DMS114 treated with DMSO at 0.1 percent for 48 hours (cell line): Measurements from ENCODE around the gene RASSF1.
"Not testable (repeated sequence)": the region's sequence is repeated elsewhere in the genome, so short reads cannot be mapped to it uniquely, and the experiment has no call there.

Experiments
- DNase-seq: peaks from one replicate; lab custom pipeline; 2025; ENCODE audit not compliant: unreplicated experiment; lab: John Stamatoyannopoulos, UW

The RASSF1 gene

DNA sequence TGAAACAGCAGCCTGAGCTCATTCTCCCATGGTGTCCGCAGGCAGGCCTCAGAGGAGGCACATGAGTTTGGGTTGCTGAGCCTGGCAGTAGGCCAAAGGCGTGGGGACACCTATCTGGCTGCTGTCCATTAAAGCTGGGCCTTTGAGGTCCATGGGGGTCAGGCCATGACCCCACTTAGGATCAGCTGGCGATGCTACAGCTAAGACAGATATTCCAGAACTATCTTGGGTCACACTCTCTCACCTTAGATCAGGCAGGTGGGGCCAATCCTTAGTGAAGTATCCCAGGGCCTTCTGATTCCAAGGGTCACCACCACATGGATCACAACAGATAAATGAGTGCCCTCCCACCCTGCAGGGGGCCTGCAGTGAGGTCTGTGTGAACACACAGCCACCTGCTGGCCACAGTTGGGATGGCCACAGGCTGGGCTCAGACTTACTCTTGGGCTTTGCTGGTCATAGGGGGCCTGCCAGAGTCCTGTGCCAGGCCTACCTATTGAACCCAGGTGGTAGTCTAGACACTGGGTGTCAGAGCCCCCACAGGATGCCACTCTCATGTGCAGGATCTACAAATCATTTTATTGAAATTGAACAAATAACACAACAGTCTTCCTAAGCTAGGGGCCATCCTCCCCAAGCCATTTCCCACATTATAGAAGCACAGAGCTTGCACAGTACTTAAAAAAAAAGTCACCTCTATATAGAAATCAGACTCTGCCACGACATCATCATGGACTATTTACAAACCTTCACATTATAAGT, 16.1 kb downstream of the RASSF1 start:
- DNase-seq: peak; percentile 30

DNA sequence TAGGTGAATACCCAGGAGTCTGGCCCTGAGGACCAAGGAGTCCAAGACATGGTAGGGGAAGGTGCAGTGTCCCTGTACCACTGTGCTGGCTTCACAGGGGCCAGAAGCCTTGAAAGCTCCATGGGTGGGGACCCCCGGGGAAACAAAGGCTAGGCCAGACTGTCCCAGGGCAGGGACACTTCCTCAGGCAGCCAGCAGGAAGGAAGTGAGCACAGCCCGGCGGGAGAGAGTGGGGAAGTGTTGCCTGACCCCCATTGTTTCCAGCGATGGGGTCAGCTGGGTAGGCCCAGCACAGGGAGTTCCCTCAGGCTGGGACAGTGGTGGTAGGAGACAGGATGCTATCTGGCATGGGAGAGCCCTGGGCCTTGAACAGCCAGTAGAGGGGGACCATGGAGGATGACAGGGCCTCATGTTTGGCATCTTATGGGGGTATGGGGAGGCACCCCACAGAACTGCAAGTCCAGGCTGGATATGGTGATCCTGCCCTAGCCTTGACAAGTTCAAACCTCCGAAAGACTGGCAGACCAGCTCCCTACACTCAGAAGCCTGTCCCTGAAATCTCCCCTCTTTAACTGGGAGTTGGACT, 16.9 kb downstream of the RASSF1 start:
- DNase-seq: no peak

DNA sequence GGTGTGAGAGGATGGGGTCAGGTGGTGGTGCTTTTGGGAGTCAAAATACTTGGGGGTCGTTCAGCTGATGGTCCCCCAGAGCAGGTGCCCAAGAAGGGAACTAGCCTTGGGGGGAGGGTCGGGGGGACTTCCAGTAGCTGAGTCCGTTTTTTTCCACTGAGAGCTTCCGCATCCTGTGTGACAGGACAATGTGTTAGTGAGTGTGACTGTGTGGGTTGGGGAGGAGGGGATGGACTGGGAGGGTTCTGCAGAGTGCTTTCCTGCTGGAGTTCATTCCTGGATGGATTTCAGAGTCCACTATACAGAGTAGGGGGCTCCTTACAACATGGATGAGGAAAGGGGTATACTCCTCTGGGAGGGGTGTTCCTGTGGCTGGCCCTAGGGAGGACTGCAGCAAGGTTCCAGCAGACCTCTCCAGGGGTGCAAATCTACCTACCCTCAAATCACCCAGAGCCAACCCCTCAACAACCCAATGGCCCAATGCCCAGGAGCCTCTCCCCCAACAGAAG, 17.5 kb downstream of the RASSF1 start:
- DNase-seq: no peak

DNA sequence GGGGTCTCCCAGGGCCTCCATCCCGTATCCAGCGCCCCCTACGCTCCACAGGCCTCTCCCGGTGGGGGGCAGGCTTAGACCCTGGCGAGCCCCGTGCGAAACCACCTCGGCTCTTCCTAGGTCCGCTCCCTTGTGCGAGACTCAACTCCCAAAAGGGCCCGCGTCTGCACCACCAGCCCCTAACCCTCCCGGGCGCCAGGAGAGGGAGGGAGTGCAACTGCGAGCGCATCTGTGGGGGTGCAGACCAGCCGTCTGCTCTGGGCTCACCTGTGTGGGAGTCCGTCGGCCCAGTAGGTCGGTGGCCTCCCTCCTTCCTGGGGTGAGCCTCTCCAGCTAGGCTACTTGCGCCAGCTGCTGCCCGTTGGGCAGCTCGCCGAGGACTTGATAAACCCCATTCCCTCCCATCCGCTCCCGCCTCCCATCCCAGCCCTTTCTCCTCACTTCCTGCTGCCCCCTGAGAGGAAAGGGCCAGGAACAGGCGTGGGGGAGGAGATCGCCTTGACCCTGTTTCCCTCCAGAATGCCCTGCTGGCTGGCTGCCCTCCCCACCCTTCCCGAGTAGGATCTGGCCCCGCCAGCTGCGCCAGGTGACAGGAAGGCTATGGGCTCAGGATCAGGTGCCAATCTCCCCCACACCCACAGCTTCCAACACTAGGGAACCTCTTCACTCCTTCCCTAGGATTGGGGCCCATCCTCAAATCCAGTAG, 18.1 kb downstream of the RASSF1 start, which contains the start of gene HYAL2:
TSS of gene HYAL2 (minus strand) at position 360 of the 706 bp plus-strand sequence. CDS start 2,256 bp downstream, outside the sequence.
- DNase-seq: no peak

DNA sequence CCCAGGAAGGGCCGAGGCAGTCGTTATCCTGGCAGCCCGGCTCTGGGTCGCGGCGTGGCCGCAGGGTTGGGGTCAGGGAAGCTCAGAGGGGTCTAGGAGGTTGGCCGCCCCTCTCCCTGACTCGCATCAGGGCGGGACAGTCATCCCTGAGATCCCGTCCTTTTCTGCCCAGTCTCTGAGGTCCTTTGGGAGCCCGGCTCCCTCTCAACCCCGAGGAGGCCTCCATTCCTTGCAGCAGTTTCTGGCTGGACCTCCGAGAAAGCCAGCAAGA, 18.6 kb downstream of the RASSF1 start:
- no peak for DNase-seq

DNA sequence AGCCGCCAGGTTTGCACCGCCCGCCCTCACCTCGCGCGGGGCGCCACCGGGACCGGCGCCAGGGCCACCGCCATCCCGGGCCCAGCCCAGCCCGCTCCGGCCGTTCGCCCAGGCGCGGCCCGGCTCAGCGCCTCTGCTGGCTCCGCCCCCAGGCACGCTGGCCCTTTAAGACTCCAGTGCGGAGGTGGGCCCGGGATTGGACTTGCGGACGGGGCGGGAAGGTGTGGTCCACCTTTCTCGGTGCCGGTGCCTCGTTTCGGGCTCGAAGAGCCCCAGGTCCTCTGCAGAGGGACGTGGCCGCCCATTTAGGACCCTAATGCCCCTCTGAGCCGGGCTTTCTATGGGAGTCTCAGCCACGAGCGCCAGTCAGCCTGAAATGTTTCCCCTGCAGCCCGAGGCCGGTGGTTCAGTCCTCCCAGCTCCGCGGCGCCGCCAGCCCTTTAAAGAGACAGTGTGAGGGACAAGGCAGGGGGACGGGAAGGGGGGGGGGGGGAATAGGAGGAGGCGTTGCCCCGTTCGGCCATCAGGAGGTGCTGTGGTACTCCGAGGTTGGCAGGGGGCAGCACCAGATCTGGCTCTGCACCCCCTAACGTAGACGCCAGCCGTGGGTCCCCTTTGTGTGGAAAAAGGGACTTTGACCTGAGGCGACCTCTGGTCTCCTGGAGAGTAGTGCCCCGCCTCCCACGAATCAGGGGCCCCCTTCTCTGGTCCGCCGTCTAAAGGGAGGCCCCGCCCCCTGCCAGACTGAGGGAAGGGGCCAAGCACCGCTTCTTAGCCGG, 19.1 kb downstream of the RASSF1 start:
- DNase-seq: peak; percentile 78

DNA sequence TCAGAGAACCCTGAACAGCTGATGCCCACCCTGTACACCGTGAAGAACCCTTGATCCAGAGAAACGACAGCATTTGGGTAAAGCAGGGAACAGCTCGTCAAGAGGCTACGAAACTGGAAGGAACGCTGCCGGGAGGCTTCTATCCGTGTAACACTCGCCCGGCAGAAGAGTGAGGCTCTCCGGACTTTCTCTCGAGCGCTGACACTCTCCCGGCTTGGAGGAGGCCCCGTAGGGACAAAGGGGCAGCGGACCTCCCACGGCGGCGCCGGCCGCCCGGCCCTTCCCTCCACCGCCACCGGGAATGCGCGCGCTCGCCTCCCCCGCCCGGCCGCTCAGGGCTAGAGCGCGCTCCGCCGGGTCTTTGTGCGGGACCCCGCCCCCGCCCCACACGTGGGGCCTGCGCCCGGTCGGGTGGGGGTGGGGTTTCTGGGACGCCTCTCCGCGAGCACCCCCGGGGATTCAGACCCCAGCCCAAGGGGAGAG, 19.7 kb downstream of the RASSF1 start:
- no peak for DNase-seq

DNA sequence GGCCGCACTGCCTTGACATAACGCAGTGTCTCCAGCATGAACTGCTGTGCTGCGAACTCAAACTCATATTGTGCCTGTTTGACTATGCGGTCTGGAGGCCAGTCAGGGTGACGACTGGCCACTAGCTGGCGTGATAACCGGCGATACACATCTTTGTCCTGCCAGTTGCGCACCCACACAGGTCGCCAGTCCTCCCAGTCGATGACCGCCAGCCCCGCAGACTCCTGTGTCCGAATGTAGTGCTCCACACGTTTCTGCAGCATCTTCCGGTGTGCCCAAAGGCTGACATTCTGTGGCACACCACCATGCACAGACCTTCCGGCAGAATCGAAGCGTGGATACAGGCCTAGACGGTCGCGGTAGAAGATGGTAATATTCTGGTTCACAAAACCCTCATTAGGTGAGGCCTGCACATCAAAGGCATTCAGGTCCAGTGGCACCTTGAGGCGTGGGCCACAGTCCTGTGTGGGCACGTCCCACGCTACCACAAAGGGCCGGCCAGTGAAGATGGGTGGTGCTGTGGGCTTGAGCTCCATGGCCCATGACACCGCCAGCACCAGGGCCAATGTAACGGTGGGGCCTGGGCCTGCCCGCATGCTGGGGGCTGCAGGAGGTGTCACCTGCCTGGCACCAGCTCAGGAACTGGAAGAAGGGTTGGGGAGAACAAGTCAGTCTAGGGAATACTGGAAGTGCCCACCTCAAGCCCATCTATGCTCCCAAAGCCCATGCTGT, 20.6 kb downstream of the RASSF1 start:
- no peak for DNase-seq

DNA sequence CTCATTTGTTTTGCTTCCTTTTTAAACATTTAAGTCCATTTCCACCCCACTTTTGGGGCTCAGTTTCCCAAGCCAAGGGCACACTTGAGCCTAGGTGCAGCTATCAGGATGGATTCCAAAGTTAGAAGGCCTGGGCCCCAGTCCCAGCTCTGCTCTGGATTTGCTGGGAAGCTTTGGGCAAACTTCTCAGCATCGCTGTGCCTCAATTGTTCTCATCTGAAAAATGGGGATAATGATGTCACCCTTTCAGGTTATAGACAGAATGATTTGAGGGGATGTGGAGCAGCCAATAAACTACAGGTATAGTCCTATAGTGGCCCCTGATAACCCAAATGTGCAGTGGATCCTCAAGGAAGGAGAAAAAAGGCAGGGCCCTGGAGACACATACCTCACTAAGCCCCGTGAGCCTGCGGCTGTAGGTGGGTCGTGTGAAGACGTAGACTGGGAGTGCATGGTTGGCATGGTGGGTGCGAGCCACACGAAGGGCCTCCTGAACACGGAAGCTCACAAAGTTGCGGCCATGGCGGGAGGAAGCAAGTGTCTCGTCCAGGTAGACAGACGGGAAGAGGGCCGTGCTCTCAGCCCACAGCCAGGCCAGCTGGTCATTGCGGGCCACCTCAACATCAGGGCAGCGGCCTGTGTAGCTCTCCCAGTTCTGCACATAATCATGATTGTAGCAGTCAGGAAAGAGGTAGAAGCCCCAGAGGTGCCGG, 21.3 kb downstream of the RASSF1 start:
- no peak for DNase-seq

DNA sequence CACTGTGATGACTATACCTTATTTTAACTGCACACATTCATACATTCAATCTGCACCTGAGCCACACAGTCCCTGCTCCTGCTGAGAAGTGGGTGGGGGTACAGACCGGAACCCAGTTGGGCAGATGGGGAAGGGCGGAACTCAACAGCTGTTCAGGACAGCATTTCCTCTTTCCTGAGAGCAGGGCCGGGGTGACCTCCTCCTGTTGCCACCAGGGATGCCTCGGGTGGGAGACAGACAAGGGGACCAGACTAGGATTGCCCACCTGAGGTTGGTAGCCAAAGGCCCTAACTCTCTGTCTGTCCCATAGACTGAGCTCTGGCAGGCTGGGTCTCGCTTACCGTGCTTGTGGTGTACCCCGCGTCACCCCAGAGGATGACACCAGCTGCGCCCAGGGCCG, 22.0 kb downstream of the RASSF1 start:
- DNase-seq: no peak

DNA sequence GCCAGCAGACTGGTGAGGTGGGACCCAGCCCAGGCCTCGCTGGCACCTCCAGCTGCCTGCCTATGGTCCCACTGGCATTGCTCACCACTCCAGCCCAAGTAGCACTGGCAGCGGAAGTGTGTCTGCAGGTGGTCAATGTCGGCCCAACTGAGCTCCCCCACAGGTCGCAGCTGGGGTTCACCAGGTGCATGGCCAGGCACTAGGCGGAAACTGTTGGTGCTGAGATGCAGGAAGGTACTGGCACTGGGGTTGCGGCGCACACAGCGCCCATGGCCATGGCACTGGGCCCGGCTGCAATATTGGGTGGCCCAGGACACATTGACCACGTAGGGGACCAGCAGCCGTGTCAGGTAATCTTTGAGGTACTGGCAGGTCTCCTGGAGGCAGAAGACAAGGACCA, 22.5 kb downstream of the RASSF1 start:
- DNase-seq: no peak

DNA sequence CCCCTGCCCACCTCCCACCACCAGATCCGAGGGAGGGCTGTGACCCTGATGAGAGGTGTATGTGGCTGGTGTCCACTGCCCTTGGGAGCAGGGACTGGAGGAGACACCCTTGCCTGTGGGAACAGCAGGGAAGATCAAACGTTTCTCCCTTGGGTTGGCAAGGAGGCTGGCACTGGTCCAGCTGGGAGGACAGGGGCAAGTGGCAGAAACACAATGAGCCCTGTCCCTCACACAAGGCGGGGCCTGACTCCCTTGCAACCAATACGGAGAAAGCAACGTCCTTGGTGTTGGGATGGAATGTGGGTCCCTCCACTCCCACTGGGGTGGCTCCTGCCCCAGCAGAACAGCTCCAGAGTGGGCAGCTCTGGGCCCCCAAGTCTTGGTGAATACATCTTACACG, 23.3 kb downstream of the RASSF1 start:
- no peak for DNase-seq

DNA sequence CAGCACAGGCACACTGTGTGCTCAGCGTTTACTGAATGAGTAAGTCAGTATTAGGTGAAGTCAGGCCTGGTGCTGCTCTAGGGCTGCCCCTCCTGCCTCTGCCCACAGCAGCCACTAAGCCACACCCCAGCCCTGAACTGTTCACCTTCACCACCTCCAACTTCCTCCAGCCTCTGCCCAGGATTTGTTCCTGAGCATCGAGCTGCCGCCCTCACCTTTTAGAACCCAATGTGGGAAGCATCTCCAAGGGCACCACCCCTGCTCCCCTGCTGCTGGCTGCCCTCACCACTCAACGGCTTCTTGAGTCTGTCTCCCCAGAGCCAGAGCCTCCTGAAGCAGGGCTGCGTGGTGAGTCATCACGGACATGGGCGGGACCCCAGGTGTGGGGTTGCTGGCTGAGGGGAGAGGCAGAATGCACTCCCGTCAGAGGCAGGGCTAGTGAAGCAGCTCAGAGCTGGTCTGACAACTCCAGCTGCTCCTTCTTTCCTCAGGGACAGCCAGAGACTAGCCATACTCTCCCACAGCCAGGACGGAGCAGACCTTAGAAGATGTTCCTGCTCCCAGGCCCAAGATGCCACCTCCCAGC, 23.9 kb downstream of the RASSF1 start:
- DNase-seq: no peak

DNA sequence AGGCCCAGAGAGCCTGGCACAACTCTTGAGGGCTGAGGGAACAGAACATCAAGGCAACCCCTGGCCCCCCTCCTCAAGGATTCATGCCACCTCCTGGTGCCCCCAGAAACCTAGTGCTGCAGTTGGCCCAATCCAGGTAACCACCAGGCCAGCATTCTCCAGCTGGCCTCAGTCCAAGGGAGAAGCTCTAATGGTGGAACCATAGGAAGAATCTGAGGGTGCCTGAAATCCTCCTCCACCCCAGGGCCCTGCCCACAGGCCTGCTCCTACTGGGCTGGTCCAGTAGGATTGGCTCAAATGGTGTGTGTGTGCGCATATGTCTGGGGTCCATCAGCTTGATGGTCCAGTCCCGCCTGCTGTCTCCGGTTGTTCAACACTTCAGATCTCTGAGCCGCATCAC, 25.8 kb downstream of the RASSF1 start:
- no peak for DNase-seq

DNA sequence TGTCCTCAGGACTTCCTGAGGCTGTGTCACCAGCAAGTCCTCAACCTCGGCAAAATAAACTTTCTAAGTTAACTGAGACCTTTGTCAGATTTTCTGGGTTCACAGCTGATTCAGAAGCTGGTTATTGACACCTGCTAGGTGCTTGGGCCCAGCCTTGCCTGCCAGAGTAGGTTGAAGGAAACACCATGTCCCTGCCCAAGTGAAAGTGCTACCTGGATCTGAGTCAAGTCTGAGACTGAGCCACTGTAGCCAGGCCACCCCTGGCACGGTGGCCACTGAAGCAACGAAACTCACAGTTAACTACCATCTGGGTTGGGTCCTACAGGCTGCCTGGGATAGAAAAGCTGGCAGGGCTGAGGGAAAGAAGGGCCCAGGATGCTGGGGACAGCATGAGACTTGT, 26.3 kb downstream of the RASSF1 start:
- no peak for DNase-seq

DNA sequence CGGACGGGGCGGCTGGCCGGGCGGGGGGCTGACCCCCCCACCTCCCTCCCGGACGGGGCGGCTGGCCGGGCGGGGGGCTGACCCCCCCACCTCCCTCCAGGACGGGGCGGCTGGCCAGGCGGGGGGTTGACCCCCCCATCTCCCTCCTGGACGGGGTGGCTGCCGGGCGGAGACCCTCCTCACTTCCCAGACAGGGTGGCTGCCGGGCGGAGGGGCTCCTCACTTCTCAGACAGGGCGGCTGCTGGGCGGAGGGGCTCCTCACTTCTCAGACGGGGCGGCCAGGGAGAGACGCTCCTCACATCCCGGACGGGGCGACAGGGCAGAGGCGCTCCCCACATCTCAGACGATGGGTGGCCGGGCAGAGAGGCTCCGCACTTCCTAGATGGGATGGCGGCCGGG, 28.6 kb downstream of the RASSF1 start:
- DNase-seq: not testable (repeated sequence)

DNA sequence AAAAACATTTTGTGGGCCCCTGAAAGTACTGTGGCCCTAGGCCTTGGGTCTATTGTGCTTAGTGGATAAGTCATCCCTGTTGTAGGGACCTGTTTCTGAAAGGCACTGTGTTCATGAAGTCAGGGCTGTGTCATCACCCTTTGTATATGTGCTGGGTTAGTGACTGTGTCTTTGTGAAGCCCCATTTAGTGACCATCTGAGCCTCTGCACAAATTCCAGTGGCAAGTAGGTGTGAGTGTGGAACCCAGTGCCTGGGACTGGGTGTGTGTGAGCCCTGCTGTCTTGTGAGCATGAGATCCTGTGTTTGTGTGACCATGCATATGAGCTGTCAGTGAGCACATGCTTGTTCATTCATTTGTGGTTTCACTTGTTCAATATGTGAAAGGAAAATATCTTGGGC, 36.0 kb downstream of the RASSF1 start:
- DNase-seq: no peak

DNA sequence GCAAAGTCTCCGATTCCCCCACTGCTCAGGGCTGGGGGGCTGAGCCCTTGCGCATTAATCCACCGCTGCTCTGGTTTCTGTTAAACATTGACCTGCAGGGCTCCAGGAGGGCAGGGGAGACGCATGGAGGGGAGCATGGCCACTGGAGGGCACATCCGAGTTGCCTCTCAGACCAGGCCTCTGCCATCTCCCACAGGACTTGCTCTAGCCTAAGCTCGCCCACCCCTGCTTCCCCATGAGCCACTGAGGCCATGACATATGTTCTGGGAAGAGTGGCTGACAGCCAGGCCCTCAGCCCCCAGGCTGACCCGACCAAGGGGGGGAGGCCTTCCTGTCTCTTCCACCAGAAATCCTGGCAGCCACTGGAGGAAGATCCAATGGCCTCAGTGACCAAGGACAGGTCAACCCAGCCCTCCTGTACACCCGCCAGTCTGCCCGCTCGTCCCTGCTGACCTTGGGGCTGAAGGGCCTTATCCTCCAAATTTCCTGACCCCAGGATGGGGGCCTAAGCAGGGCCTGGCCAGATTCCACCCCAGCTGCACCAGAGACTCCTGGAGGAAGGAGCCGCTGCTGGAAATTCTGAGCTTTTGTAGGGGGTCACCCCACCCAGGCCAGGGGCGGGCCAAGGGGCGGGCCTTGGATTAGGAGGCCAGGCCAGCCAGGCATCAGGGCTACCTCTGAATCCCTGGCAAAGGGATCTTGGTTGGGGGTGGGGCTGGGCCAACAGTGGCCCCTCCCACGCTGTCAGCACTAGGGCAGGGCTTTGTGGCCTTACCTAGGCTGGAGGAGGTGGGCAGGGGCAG, 37.4 kb downstream of the RASSF1 start, which contains the start of gene HYAL1:
TSS of gene HYAL1 (minus strand) at position 562 of the 803 bp plus-strand sequence. CDS start 618 bp downstream, outside the sequence.
- DNase-seq: no peak
